GM23338 (cell line): ENCODE results near the gene DAB1. TPM values are rescaled to one million over a fixed set of nuclear protein-coding genes. Genes with fewer than 3 reads are reported as not detected.

Experiments used
- ATAC-seq: fragments of 200-7000 bp; cut with Tn5 transposase; 3 replicates; pipeline ENCODE4 v1.9.1; 2020
- DNase-seq: peaks from one replicate; pipeline ENCODE4 v3.0.0-alpha.2; 2015; ENCODE audit warnings: low spot score
- H2AFZ ChIP-seq: fragments of 200-600 bp; sonication (generic); 2 replicates; pipeline ENCODE4 v1.8.0; 2016; ENCODE audit warnings: antibody characterized with exemption, mild to moderate bottlenecking, moderate library complexity
- H3F3A ChIP-seq: fragments of 200-600 bp; sonication (generic); replicated peaks from 2 replicates; pipeline ENCODE4 v1.8.0; 2017; ENCODE audit warnings: antibody characterized with exemption, mixed run types, low read depth
- H3K27ac ChIP-seq: fragments of 200-600 bp; sonication (generic); 2 replicates; pipeline ENCODE4 v1.6.1; 2016; ENCODE audit warnings: low read depth
- H3K27me3 ChIP-seq: fragments of 200-600 bp; sonication (generic); 2 replicates; pipeline ENCODE4 v1.8.0; 2016; ENCODE audit warnings: mild to moderate bottlenecking, mixed run types, moderate library complexity; ENCODE audit not compliant: insufficient read depth
- H3K36me3 ChIP-seq: fragments of 200-600 bp; sonication (generic); 2 replicates; pipeline ENCODE4 v1.8.0; 2016; ENCODE audit warnings: mild to moderate bottlenecking; ENCODE audit not compliant: insufficient read depth
- H3K4me1 ChIP-seq: fragments of 200-600 bp; sonication (generic); 2 replicates; pipeline ENCODE4 v1.8.0; 2016; ENCODE audit warnings: mild to moderate bottlenecking, moderate library complexity; ENCODE audit not compliant: insufficient read depth
- H3K4me2 ChIP-seq: fragments of 200-600 bp; sonication (generic); 2 replicates; pipeline ENCODE4 v1.7.1; 2017; ENCODE audit warnings: mixed run types
- H3K4me3 ChIP-seq: fragments of 200-600 bp; sonication (generic); 2 replicates; pipeline ENCODE4 v1.6.1; 2016; ENCODE audit warnings: mixed run types
- H3K79me2 ChIP-seq: fragments of 200-600 bp; sonication (generic); replicated peaks from 2 replicates; pipeline ENCODE4 v1.8.0; 2017; ENCODE audit warnings: mild to moderate bottlenecking; ENCODE audit not compliant: insufficient read depth
- H3K9me2 ChIP-seq: fragments of 200-600 bp; sonication (generic); 2 replicates; pipeline ENCODE4 v1.8.0; 2017; ENCODE audit not compliant: insufficient read depth
- H4K20me1 ChIP-seq: fragments of 200-600 bp; sonication (generic); replicated peaks from 2 replicates; pipeline ENCODE4 v1.8.0; 2017; ENCODE audit warnings: mild to moderate bottlenecking; ENCODE audit not compliant: insufficient read depth
- H3K27ac Mint-ChIP-seq: 2 replicates; pipeline ENCODE4 v1.8.0; 2020; ENCODE audit warnings: inconsistent platforms, mild to moderate bottlenecking, moderate library complexity, mixed read lengths
- H3K27me3 Mint-ChIP-seq: 3 replicates; pipeline ENCODE4 v1.8.0; 2022; ENCODE audit warnings: low read depth, mild to moderate bottlenecking, moderate library complexity, mixed read lengths, inconsistent platforms; ENCODE audit not compliant: insufficient read depth, poor library complexity
- H3K36me3 Mint-ChIP-seq: 3 replicates; pipeline ENCODE4 v1.8.0; 2021; ENCODE audit warnings: low read depth, mild to moderate bottlenecking, inconsistent platforms, moderate library complexity, mixed read lengths
- H3K4me1 Mint-ChIP-seq: 3 replicates; pipeline ENCODE4 v1.8.0; 2020; ENCODE audit warnings: mild to moderate bottlenecking, inconsistent platforms, mixed read lengths
- H3K4me3 Mint-ChIP-seq: 3 replicates; pipeline ENCODE4 v1.8.0; 2021; ENCODE audit warnings: moderate library complexity, mild to moderate bottlenecking, inconsistent platforms, mixed read lengths
- H3K9me3 Mint-ChIP-seq: 3 replicates; pipeline ENCODE4 v1.8.0; 2020; ENCODE audit warnings: moderate library complexity, mild to moderate bottlenecking, inconsistent platforms, mixed read lengths
- CREB1 ChIP-seq: fragments of 250-450 bp; sonication (Bioruptor Pico); IDR thresholded peaks from 2 replicates; pipeline ENCODE4 v1.5.0; 2020; ENCODE audit warnings: low read depth, mild to moderate bottlenecking, moderate library complexity
- EZH2 ChIP-seq: fragments of 200-600 bp; sonication (generic); IDR thresholded peaks from one replicate; pipeline ENCODE4 v1.8.0; 2017; ENCODE audit warnings: antibody characterized with exemption, mild to moderate bottlenecking, low read depth; ENCODE audit not compliant: unreplicated experiment
- EZH2phosphoT487 ChIP-seq: fragments of 200-600 bp; sonication (generic); IDR thresholded peaks from one replicate; pipeline ENCODE4 v1.8.1; 2018; ENCODE audit warnings: antibody characterized with exemption; ENCODE audit not compliant: unreplicated experiment
- JUNB ChIP-seq: IDR thresholded peaks from one replicate; pipeline ENCODE4 v1.6.1; 2016; ENCODE audit warnings: antibody characterized with exemption; ENCODE audit not compliant: unreplicated experiment
- NANOG ChIP-seq: IDR thresholded peaks from 2 replicates; pipeline ENCODE4 v1.6.1; 2016; ENCODE audit warnings: antibody characterized with exemption, borderline replicate concordance
- POLR2AphosphoS5 ChIP-seq: IDR thresholded peaks from 2 replicates; pipeline ENCODE4 v1.6.1; 2016; ENCODE audit warnings: antibody characterized with exemption, low read depth
- STAT1 ChIP-seq: IDR thresholded peaks from one replicate; pipeline ENCODE4 v1.6.1; 2016; ENCODE audit warnings: antibody characterized with exemption; ENCODE audit not compliant: unreplicated experiment
- ZNF114 ChIP-seq: fragments of 250-450 bp; sonication (Bioruptor Pico); IDR thresholded peaks from 2 replicates; pipeline ENCODE4 v1.5.0; 2020; ENCODE audit warnings: mild to moderate bottlenecking, moderate library complexity
- ZNF331 ChIP-seq: fragments of 250-450 bp; sonication (Bioruptor Pico); IDR thresholded peaks from 2 replicates; pipeline ENCODE4 v1.5.0; 2020; ENCODE audit warnings: low read depth, mild to moderate bottlenecking, moderate library complexity
- polyA plus RNA-seq: library from polyadenylated mRNA; unstranded; fragments of >200 nt; fragmentation: Nextera tagmentation; extraction: Ambion mirVana; gene quantifications from 2 replicates; pipeline ENCODE4 v1.2.1, GENCODE V29; 2016
- total RNA-seq: library from RNA; depleted of rRNA; stranded (reverse); fragments of >200 nt; shearing (Covaris generic); gene quantifications from 2 replicates; pipeline ENCODE4 v1.2.3, GENCODE V29; 2014
- TF ChIP-seq, protein P1 (sequence below): IDR thresholded peaks from 2 replicates; pipeline ENCODE4 v1.6.1; 2016; ENCODE audit warnings: antibody characterized with exemption
- TF ChIP-seq, protein P2 (sequence below), 2 experiments: fragments of 200-600 bp in 1 of 2; sonication (generic) in 1 of 2; conservative IDR thresholded peaks; 2 replicates each; pipeline versions ENCODE4 v1.5.1 to v1.6.1; 2016 to 2017; ENCODE audit warnings: antibody characterized with exemption in 2 of 2, low read depth in 2 of 2, mild to moderate bottlenecking in 2 of 2, moderate library complexity in 1 of 2
- TF ChIP-seq, protein P3 (sequence below): IDR thresholded peaks from one replicate; pipeline ENCODE4 v1.6.1; 2018; ENCODE audit warnings: antibody characterized with exemption; ENCODE audit not compliant: unreplicated experiment

Gene DAB1
- total and polyA plus RNA-seq, 2 experiments from 2014 or later: 12.8 to 14.5 TPM

DNA sequence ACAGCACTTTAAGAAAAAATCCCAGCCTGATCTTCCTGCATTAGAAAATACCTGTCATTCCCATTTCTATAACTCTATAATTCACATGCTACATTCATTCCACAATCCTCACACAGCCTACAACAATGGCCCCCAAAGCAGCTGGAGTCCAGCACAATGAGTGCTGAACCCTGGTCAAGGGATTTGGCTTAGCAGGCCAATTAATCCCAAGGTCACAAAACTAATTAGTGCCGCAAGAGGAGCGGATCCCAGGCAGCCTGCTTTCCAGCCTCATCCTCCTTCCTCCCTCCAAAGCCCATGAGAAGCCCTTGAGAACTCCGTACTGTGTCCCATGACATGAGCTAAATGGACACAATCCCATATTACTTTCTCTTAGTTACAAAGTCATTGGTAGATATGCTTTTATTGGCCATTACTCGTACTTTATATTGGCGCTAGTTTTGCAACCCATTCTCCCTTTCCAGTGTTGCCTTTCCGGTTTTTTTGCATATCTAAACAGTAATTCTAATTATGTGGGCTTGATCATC, 94.8 kb downstream of the DAB1 start:
- Histone ChIP-seq H3K4me3 (no peak overlapping the region), H3K27me3 (no peaks in the 10 kb centered on the region), H4K20me1 (no peaks in the 10 kb centered on the region), H3K36me3 (no peaks in the 10 kb centered on the region), H3K27ac (no peak overlapping the region), H3K79me2 (no peaks in the 10 kb centered on the region), H3K4me2 (no peak overlapping the region), H3K9me2 (no peaks in the 10 kb centered on the region), H3F3A (no peaks in the 10 kb centered on the region), H2AFZ (no peak overlapping the region), H3K4me1 (peaks cover 13% of the 10 kb centered on the region)
- Mint-ChIP-seq H3K4me1 (peaks cover 18% of the 10 kb centered on the region), H3K27ac (no peak overlapping the region), H3K27me3 (no peaks in the 10 kb centered on the region), H3K36me3 (no peaks in the 10 kb centered on the region), H3K4me3 (no peak overlapping the region), H3K9me3 (no peaks in the 10 kb centered on the region)
- ATAC-seq (no peak), DNase-seq (no peak)
- no peak for TF ChIP-seq STAT1
- no peak for TF ChIP-seq EZH2phosphoT487
- TF ChIP-seq JUNB: no peak
- no peak for TF ChIP-seq ZNF114 (CRISPR knock-in tag)
- TF ChIP-seq, protein P1, sequence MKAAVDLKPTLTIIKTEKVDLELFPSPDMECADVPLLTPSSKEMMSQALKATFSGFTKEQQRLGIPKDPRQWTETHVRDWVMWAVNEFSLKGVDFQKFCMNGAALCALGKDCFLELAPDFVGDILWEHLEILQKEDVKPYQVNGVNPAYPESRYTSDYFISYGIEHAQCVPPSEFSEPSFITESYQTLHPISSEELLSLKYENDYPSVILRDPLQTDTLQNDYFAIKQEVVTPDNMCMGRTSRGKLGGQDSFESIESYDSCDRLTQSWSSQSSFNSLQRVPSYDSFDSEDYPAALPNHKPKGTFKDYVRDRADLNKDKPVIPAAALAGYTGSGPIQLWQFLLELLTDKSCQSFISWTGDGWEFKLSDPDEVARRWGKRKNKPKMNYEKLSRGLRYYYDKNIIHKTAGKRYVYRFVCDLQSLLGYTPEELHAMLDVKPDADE: no peak
- no peak for TF ChIP-seq EZH2
- no peak for TF ChIP-seq CREB1 (CRISPR knock-in tag)
- TF ChIP-seq ZNF331 (CRISPR knock-in tag): no peak

DNA sequence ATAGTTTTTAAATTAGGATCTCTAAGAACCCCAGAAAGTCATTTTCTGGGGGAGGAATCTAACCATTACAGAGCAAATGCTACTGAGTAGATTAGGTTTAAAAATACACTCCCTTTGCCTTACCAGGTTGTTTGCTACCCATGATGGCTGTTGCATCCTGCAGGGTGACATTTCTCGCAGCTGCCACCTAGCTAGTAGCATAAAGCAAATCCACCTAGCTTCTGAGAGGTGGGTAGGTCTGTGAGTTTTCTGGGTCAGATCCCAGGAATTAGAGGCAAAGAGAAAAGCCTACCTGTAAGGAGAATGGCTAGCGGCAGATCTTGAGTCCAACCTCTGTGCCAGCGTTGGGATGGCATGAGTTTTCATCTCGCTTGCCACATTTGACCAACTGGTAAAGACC, 95.9 kb downstream of the DAB1 start:
- TF ChIP-seq ZNF114 (CRISPR knock-in tag): no peak
- no peak for TF ChIP-seq CREB1 (CRISPR knock-in tag)
- TF ChIP-seq NANOG: no peak
- no peak for TF ChIP-seq EZH2
- TF ChIP-seq, protein P2, sequence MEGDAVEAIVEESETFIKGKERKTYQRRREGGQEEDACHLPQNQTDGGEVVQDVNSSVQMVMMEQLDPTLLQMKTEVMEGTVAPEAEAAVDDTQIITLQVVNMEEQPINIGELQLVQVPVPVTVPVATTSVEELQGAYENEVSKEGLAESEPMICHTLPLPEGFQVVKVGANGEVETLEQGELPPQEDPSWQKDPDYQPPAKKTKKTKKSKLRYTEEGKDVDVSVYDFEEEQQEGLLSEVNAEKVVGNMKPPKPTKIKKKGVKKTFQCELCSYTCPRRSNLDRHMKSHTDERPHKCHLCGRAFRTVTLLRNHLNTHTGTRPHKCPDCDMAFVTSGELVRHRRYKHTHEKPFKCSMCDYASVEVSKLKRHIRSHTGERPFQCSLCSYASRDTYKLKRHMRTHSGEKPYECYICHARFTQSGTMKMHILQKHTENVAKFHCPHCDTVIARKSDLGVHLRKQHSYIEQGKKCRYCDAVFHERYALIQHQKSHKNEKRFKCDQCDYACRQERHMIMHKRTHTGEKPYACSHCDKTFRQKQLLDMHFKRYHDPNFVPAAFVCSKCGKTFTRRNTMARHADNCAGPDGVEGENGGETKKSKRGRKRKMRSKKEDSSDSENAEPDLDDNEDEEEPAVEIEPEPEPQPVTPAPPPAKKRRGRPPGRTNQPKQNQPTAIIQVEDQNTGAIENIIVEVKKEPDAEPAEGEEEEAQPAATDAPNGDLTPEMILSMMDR (conservative IDR thresholded peaks at IDR 0.05; ENCODE audit: low read depth in 2 of 2): no peak
- TF ChIP-seq, protein P3, sequence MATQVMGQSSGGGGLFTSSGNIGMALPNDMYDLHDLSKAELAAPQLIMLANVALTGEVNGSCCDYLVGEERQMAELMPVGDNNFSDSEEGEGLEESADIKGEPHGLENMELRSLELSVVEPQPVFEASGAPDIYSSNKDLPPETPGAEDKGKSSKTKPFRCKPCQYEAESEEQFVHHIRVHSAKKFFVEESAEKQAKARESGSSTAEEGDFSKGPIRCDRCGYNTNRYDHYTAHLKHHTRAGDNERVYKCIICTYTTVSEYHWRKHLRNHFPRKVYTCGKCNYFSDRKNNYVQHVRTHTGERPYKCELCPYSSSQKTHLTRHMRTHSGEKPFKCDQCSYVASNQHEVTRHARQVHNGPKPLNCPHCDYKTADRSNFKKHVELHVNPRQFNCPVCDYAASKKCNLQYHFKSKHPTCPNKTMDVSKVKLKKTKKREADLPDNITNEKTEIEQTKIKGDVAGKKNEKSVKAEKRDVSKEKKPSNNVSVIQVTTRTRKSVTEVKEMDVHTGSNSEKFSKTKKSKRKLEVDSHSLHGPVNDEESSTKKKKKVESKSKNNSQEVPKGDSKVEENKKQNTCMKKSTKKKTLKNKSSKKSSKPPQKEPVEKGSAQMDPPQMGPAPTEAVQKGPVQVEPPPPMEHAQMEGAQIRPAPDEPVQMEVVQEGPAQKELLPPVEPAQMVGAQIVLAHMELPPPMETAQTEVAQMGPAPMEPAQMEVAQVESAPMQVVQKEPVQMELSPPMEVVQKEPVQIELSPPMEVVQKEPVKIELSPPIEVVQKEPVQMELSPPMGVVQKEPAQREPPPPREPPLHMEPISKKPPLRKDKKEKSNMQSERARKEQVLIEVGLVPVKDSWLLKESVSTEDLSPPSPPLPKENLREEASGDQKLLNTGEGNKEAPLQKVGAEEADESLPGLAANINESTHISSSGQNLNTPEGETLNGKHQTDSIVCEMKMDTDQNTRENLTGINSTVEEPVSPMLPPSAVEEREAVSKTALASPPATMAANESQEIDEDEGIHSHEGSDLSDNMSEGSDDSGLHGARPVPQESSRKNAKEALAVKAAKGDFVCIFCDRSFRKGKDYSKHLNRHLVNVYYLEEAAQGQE: no peak
- TF ChIP-seq, protein P1: no peak
- TF ChIP-seq POLR2AphosphoS5: no peak
- Histone ChIP-seq H3K27ac (no peak overlapping the region), H3K4me1 (peaks cover 17% of the 10 kb centered on the region), H3K27me3 (no peaks in the 10 kb centered on the region), H3K4me3 (no peak overlapping the region), H3F3A (no peaks in the 10 kb centered on the region), H3K79me2 (no peaks in the 10 kb centered on the region), H3K4me2 (no peak overlapping the region), H4K20me1 (no peaks in the 10 kb centered on the region), H3K36me3 (no peaks in the 10 kb centered on the region), H3K9me2 (no peaks in the 10 kb centered on the region), H2AFZ (no peak overlapping the region)
- peaks cover 23% of the 10 kb centered on the region for H3K4me1 Mint-ChIP-seq
- ATAC-seq (no peak), DNase-seq (no peak)
- no peak overlapping the region for H3K4me3 Mint-ChIP-seq
- H3K9me3 Mint-ChIP-seq: no peaks in the 10 kb centered on the region
- H3K27me3 Mint-ChIP-seq: no peaks in the 10 kb centered on the region
- H3K36me3 Mint-ChIP-seq: no peaks in the 10 kb centered on the region
- H3K27ac Mint-ChIP-seq: no peak overlapping the region
